ENCODE data around the gene MAP3K13.

Gene MAP3K13

GRCh38 chr3:185362850-185363661 is at the start of gene MAP3K13:
MAP3K13 (plus strand) TSS chr3:185363136; CDS start chr3:185428582, 65,446 bp downstream.
- DNase-seq, result peak; percentile 64

GRCh38 chr3:185313693-185314246 is 49.2 kb upstream of the MAP3K13 start:
- DNase-seq, result no peak

- DNase-seq, result no peak
These were observed 46.1 kb upstream of the MAP3K13 start for GRCh38 chr3:185316740-185317412.

GRCh38 chr3:185317674-185318073 is 45.3 kb upstream of the MAP3K13 start:
- no peak for DNase-seq

- DNase-seq, result no peak
These were observed 44.8 kb upstream of the MAP3K13 start for GRCh38 chr3:185318141-185318540.

- DNase-seq, result no peak
These were observed 43.1 kb upstream of the MAP3K13 start for GRCh38 chr3:185319801-185320200.

GRCh38 chr3:185320949-185321348 is 42.0 kb upstream of the MAP3K13 start:
- DNase-seq, result no peak

- no peak for DNase-seq
These were observed 40.7 kb upstream of the MAP3K13 start for GRCh38 chr3:185322101-185322719.

- no peak for DNase-seq
These were observed 36.8 kb upstream of the MAP3K13 start for GRCh38 chr3:185325946-185326791.

- no peak for DNase-seq
These were observed 35.9 kb upstream of the MAP3K13 start for GRCh38 chr3:185327062-185327461.

- no peak for DNase-seq
These were observed 34.5 kb upstream of the MAP3K13 start for GRCh38 chr3:185328324-185329004.

GRCh38 chr3:185330238-185330637 is 32.7 kb upstream of the MAP3K13 start:
- no peak for DNase-seq

GRCh38 chr3:185330644-185331043 is 32.3 kb upstream of the MAP3K13 start:
- DNase-seq, result no peak

GRCh38 chr3:185332026-185332735 is 30.8 kb upstream of the MAP3K13 start:
- DNase-seq, result no peak

GRCh38 chr3:185335799-185336198 is 27.1 kb upstream of the MAP3K13 start:
- DNase-seq, result no peak

- no peak for DNase-seq
These were observed 25.6 kb upstream of the MAP3K13 start for GRCh38 chr3:185337231-185337816.

- no peak for DNase-seq
These were observed 23.0 kb upstream of the MAP3K13 start for GRCh38 chr3:185339945-185340344.

- no peak for DNase-seq
These were observed 22.2 kb upstream of the MAP3K13 start for GRCh38 chr3:185340751-185341150.

- DNase-seq, result no peak
These were observed 21.1 kb upstream of the MAP3K13 start for GRCh38 chr3:185341616-185342458.
